NCI-H446 (cell line): Measurements from ENCODE around the gene MARK1.

Experiments
- DNase-seq, 2 experiments: peaks; one replicate each; lab custom pipeline; 2025; lab: John Stamatoyannopoulos, UW

The MARK1 gene

DNA sequence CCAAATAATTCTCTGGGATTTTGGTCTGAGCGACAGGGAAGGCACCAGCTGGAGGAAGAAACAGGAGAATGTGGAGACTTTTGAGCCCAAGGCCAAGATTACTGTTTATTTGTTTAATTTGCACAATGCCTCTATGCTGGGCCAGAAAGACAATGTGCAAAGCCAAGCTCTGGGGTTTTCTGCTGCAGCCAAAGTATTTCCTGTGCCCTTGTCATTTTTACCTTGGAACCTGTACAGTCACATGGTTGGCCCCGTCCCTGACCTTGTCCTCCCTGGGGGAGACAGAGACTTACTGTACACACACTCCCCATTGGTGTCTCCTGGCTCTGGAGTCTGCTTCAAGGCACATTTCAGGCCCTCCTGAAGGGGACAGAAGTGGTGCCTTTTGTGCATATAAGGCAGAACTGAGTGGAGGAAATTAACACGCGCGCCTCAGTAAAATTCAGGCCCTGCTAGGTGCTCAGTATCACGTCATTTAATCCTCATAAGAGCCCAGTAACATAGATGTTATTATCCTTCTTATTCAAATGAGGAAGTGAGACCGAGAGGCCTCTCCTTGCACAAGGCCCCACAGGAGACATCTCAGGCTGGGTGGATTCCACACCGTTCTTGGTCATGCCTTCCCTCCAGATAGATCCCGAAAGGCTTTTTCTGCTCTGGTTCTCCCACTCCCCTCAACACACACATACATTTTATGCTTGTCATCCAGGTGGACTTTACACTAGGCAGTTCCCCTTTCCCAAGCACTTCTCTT, 183.3 kb downstream of the MARK1 start:
- DNase-seq = no peak
